Fibroblast of pulmonary artery (primary cell): ENCODE measurements around the gene MS4A4A.

ENCODE experiments used
- DNase-seq: peaks from one replicate; pipeline ENCODE4 v3.0.0-alpha.2; 2010; ENCODE audit warnings: low read depth
- H3K4me3 ChIP-seq: replicated peaks from 2 replicates; pipeline ENCODE4 v1.5.1; 2011; ENCODE audit warnings: low read depth, mild to moderate bottlenecking, control low read depth, low read length, moderate library complexity
- CTCF ChIP-seq: IDR thresholded peaks from 2 replicates; pipeline ENCODE4 v1.5.1; 2011; ENCODE audit warnings: mild to moderate bottlenecking, control low read depth, low read length, inconsistent platforms; ENCODE audit errors: missing control alignments

MS4A4A gene

GRCh38 chr11:60316317-60316716 lies 35.9 kb downstream of the MS4A4A start:
- no peak overlapping the region for H3K4me3 ChIP-seq
- TF ChIP-seq CTCF, result no peak
- DNase-seq, result no peak

- TF ChIP-seq CTCF, result no peak
- no peak overlapping the region for H3K4me3 ChIP-seq
- DNase-seq, result no peak
Observed at GRCh38 chr11:60318726-60319125, 38.3 kb downstream of the MS4A4A start.

DNA sequence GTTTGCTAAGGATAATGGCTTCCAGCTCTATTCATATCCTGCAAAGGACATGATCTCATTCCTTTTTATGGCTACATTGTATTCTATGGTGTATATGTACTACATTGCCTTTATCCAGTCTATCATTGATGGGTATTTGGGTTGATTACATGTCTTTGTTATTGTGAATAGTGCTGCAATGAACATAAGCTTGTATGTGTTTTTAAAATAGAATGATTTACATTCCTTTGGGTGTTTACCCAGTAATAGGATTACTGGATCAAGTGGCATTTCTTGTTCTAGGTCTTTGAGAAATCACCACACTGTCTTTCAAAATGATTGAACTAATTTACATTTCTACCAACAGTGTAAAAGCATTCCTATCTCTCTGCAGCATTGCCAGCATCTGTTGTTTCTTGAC lies 40.6 kb downstream of the MS4A4A start:
- DNase-seq, result no peak
- H3K4me3 ChIP-seq, result no peak overlapping the region
- TF ChIP-seq CTCF, result no peak

GRCh38 chr11:60326955-60327354 lies 46.5 kb downstream of the MS4A4A start, which contains the start of gene MS4A6E:
TSS of gene MS4A6E (plus strand) at chr11:60327255. CDS start at chr11:60334896, 7,641 bp downstream.
- no peak for TF ChIP-seq CTCF
- no peak for DNase-seq
- no peak within 1 kb of the TSS for H3K4me3 ChIP-seq

GRCh38 chr11:60328460-60328859 lies 48.0 kb downstream of the MS4A4A start:
- DNase-seq, result no peak
- no peak overlapping the region for H3K4me3 ChIP-seq
- no peak for TF ChIP-seq CTCF

DNA sequence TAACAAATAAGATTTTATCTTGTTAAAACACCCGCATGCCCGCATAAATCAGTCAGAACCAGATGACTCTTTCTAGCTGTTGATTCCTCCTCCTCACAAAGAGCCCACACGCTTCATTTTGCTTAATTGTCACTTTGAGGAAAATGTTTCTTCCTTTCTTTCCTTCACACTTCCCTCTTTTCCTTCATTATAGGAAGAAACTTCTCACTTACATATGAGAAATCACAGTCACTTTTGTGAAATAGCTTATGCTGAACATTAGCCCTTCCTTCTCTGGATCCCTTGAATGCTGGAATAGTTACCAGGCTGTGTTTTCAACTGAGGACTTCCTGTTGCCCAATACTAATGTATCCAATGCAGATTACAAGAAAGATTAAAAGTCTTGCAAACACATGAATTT lies 52.4 kb downstream of the MS4A4A start:
- no peak for TF ChIP-seq CTCF
- H3K4me3 ChIP-seq, result no peak overlapping the region
- no peak for DNase-seq

GRCh38 chr11:60334005-60334620 lies 53.6 kb downstream of the MS4A4A start:
- DNase-seq, result peak; percentile 51
- peak; percentile 72 for TF ChIP-seq CTCF
- no peak overlapping the region for H3K4me3 ChIP-seq
